K562 (cell line): ENCODE data around the gene BCAS3. TPM values are rescaled to one million over a fixed set of nuclear protein-coding genes. Genes with fewer than 3 reads are reported as not detected.

Experiments
- ATAC-seq: fragments of 200-7000 bp; cut with Tn5 transposase; 3 replicates; pipeline ENCODE4 v1.9.1; 2020; ENCODE audit warnings: moderate library complexity
- BruUV-seq: library from RNA; stranded (reverse); fragments of 400-500 nt; replicated peaks from 2 replicates; lab custom pipeline; 2021; lab: Mats Ljungman, UMichigan
- CTCF ChIA-PET: fragments of 300-600 bp; formaldehyde crosslinking; extraction: SDS; loops from one replicate; lab custom pipeline; 2021; ENCODE audit warnings: low intra/inter-chr PET ratio; lab: Yijun Ruan, JAX
- POLR2A ChIA-PET: fragments of 300-600, 350-650 bp; sonication (Branson Sonifier 250); formaldehyde crosslinking; extraction: SDS; loops from one replicate; lab custom pipeline; 2021; ENCODE audit warnings: antibody characterized with exemption, inconsistent platforms; lab: Yijun Ruan, JAX
- DNase-seq, 4 experiments: peaks; one replicate each; pipeline versions ENCODE4 v3.0.0 to v3.0.0-alpha.2; 2011 to 2018; ENCODE audit warnings: low spot score in 3 of 4, mixed read lengths in 3 of 4; ENCODE audit errors: extremely low read depth in 1 of 4
- FAIRE-seq: peaks from 2 replicates; lab custom pipeline; 2011; peaks lifted over from hg19 to GRCh38; lab: Jason Lieb, UNC
- H2AFZ ChIP-seq: 2 replicates; pipeline ENCODE4 v1.6.0; 2011; ENCODE audit warnings: low read depth, low read length, control low read depth, inconsistent platforms
- H3K27ac ChIP-seq: fragments of 200-600 bp; 3 replicates; pipeline ENCODE4 v1.8.0; 2011; ENCODE audit warnings: low read depth, mild to moderate bottlenecking, control low read depth, inconsistent platforms, low read length, moderate library complexity, mixed read lengths; ENCODE audit errors: extremely low read depth
- H3K27me3 ChIP-seq, 2 experiments: fragments of 300-600 bp in 1 of 2; 2 replicates in 1 of 2; 3 replicates in 1 of 2; pipeline versions ENCODE4 v1.6.0 to v1.8.0; 2011; ENCODE audit warnings: inconsistent platforms in 2 of 2, low read length in 2 of 2, mild to moderate bottlenecking in 1 of 2, mixed read lengths in 1 of 2, moderate library complexity in 1 of 2; ENCODE audit not compliant: control insufficient read depth in 2 of 2, insufficient read depth in 2 of 2
- H3K36me3 ChIP-seq: fragments of 300-600 bp; 3 replicates; pipeline ENCODE4 v1.8.0; 2011; ENCODE audit warnings: mild to moderate bottlenecking, low read length, inconsistent platforms; ENCODE audit not compliant: control insufficient read depth, insufficient read depth
- H3K4me1 ChIP-seq, 2 experiments: fragments of 200-600 bp in 1 of 2; replicated peaks in 1 of 2; 2 replicates in 1 of 2; 3 replicates in 1 of 2; pipeline versions ENCODE4 v1.5.1 to v1.8.0; 2011; ENCODE audit warnings: inconsistent platforms in 2 of 2, low read length in 2 of 2, mild to moderate bottlenecking in 1 of 2, mixed read lengths in 1 of 2, moderate library complexity in 1 of 2; ENCODE audit not compliant: control insufficient read depth in 2 of 2, insufficient read depth in 2 of 2
- H3K4me2 ChIP-seq: 2 replicates; pipeline ENCODE4 v1.6.1; 2011; ENCODE audit warnings: low read length, control low read depth, inconsistent platforms, mixed read lengths; ENCODE audit not compliant: insufficient read depth
- H3K4me3 ChIP-seq: fragments of 200-600 bp; sonication (generic), shearing (Covaris generic); 2 replicates; pipeline ENCODE4 v1.5.1; 2016; ENCODE audit warnings: control low read depth, inconsistent platforms
- H3K79me2 ChIP-seq: fragments of 200-600 bp; 3 replicates; pipeline ENCODE4 v1.8.0; 2011; ENCODE audit warnings: low read length, inconsistent platforms; ENCODE audit not compliant: control insufficient read depth, insufficient read depth
- H3K9ac ChIP-seq, 2 experiments: 2 replicates each; pipeline versions ENCODE4 v1.6.0 to v1.6.1; 2011; ENCODE audit warnings: low read depth in 2 of 2, low read length in 2 of 2, control low read depth in 1 of 2, inconsistent platforms in 1 of 2, mild to moderate bottlenecking in 1 of 2, mixed read lengths in 1 of 2; ENCODE audit not compliant: insufficient read depth in 1 of 2
- H3K9me1 ChIP-seq: one replicate; pipeline ENCODE4 v1.6.0; 2011; ENCODE audit warnings: inconsistent platforms, mild to moderate bottlenecking, low read length, moderate library complexity; ENCODE audit not compliant: control insufficient read depth, insufficient read depth
- H3K9me3 ChIP-seq: replicated peaks from 2 replicates; pipeline ENCODE4 v1.5.1; 2011; ENCODE audit warnings: low read depth, low read length, inconsistent platforms; ENCODE audit not compliant: control insufficient read depth, insufficient read depth
- H4K20me1 ChIP-seq: replicated peaks from 2 replicates; pipeline ENCODE4 v1.6.1; 2011; ENCODE audit warnings: low read length, inconsistent platforms, mixed read lengths; ENCODE audit not compliant: control insufficient read depth, insufficient read depth
- WGBS: fragments of 100-300 bp; shearing (Covaris generic); methylation state at CpG from one replicate; pipeline ENCODE4 v1.1.6; 2016; ENCODE audit warnings: low coverage, mixed read lengths; ENCODE audit not compliant: insufficient coverage; ENCODE audit errors: missing lambda C conversion rate; 5-methylcytosine and 5-hydroxymethylcytosine counted together
- in situ Hi-C: fragments of 300-500 bp; cut with MboI; formaldehyde crosslinking; loops from 4 replicates; pipeline ENCODE4 v1.15.0; 2018; ENCODE audit warnings: inconsistent platforms, mixed read lengths
- intact Hi-C: fragments of 100-400 bp; cut with micrococcal nuclease; formaldehyde crosslinking; loops from 2 replicates; pipeline ENCODE4 v1.14.2; 2022
- polyA plus RNA-seq, 8 experiments: library from polyadenylated mRNA; depleted of rRNA in 4 of 8; stranded (reverse) in 5 of 8; unstranded in 3 of 8; fragments of >200 nt; fragmentation: Nextera tagmentation in 2 of 8; fragmentation: Illumina TruSeq in 1 of 8; extraction: Ambion mirVana in 2 of 8; extraction: Trizol in 1 of 8; gene quantifications; 2 replicates each; pipeline versions ENCODE4 v1.2.1 to v1.2.3, GENCODE V29; 2011 to 2014; ENCODE audit warnings: inconsistent platforms in 1 of 8, missing spikeins in 1 of 8
- total RNA-seq, 7 experiments: library from RNA; depleted of rRNA in 6 of 7; stranded (reverse); fragments of >200 nt in 6 of 7; fragmentation: Illumina TruSeq in 2 of 7; extraction: Trizol in 2 of 7; gene quantifications; 2 replicates each; pipeline versions ENCODE4 v1.2.1 to v1.2.3, GENCODE V29; 2011 to 2021; ENCODE audit warnings: low replicate concordance in 1 of 7
- TF ChIP-seq, protein P1 (sequence below): fragments of 200-600 bp; sonication (generic); IDR thresholded peaks from one replicate; pipeline ENCODE4 v1.6.1; 2012; ENCODE audit warnings: mild to moderate bottlenecking, low read depth, low read length, inconsistent platforms
- TF ChIP-seq, protein P2 (sequence below), 3 experiments: fragments of 200-800 bp in 1 of 3; fragments of 250-450 bp in 1 of 3; fragments of 450-650 bp in 1 of 3; sonication (Bioruptor Pico) in 1 of 3; sonication (Bioruptor generic) in 1 of 3; formaldehyde crosslinking in 1 of 3; IDR thresholded peaks; 2 replicates each; pipeline versions ENCODE4 v1.6.1 to v1.8.0; 2016 to 2022; ENCODE audit warnings: mild to moderate bottlenecking in 2 of 3, missing genetic modification characterization in 2 of 3, missing compliant biosample characterization in 1 of 3, moderate library complexity in 1 of 3

The BCAS3 gene
- total and polyA plus RNA-seq, 9 of the 15 experiments (the other 6 are each of a cell fraction or from before 2014, with no cell fraction given) = 1.9 to 5.5 (median 3.5) TPM

DNA sequence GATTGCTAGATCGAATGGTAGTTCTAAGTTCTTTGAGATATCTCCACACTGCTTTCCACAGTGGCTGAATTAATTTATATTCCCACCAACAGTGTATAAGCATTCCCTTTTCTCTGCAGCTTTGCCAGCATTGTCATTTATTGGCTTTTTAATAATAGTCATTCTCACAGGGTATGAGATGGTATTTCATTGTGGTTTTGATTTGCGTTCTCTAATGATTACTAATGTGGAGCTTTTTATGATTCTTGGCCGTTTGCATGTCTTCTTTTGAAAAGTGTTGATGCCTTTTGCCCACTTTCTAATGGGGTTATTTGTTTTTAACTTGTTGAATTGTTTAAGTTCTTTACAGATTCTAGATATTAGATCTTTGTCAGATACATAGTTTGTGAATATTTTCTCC lies 36.5 kb upstream of the BCAS3 start:
- BruUV-seq = no TSS peak
- ATAC-seq (no peak), FAIRE-seq (no peak), DNase-seq (no peak)
- intact Hi-C loops (no loop called here), in situ Hi-C loops (loop anchor here (10.0 kb wide), 1 partner anchor 536 kb away; no protein-coding TSS in a partner anchor)
- Histone ChIP-seq H3K79me2 (peaks cover 18% of the 10 kb centered on the region; the same call in 2 of the 3 replicates), H3K9ac (no peak overlapping the region), H4K20me1 (no peaks in the 10 kb centered on the region), H3K4me2 (no peak overlapping the region), H3K27ac (no peak overlapping the region), H3K9me3 (no peaks in the 10 kb centered on the region), H2AFZ (no peak overlapping the region), H3K4me1 (no peaks in the 10 kb centered on the region), H3K4me3 (no peak overlapping the region), H3K27me3 (no peaks in the 10 kb centered on the region), H3K9me1 (no peaks in the 10 kb centered on the region), H3K36me3 (peaks cover 15% of the 10 kb centered on the region; the same call in 2 of the 3 replicates)
- TF ChIP-seq, protein P1, sequence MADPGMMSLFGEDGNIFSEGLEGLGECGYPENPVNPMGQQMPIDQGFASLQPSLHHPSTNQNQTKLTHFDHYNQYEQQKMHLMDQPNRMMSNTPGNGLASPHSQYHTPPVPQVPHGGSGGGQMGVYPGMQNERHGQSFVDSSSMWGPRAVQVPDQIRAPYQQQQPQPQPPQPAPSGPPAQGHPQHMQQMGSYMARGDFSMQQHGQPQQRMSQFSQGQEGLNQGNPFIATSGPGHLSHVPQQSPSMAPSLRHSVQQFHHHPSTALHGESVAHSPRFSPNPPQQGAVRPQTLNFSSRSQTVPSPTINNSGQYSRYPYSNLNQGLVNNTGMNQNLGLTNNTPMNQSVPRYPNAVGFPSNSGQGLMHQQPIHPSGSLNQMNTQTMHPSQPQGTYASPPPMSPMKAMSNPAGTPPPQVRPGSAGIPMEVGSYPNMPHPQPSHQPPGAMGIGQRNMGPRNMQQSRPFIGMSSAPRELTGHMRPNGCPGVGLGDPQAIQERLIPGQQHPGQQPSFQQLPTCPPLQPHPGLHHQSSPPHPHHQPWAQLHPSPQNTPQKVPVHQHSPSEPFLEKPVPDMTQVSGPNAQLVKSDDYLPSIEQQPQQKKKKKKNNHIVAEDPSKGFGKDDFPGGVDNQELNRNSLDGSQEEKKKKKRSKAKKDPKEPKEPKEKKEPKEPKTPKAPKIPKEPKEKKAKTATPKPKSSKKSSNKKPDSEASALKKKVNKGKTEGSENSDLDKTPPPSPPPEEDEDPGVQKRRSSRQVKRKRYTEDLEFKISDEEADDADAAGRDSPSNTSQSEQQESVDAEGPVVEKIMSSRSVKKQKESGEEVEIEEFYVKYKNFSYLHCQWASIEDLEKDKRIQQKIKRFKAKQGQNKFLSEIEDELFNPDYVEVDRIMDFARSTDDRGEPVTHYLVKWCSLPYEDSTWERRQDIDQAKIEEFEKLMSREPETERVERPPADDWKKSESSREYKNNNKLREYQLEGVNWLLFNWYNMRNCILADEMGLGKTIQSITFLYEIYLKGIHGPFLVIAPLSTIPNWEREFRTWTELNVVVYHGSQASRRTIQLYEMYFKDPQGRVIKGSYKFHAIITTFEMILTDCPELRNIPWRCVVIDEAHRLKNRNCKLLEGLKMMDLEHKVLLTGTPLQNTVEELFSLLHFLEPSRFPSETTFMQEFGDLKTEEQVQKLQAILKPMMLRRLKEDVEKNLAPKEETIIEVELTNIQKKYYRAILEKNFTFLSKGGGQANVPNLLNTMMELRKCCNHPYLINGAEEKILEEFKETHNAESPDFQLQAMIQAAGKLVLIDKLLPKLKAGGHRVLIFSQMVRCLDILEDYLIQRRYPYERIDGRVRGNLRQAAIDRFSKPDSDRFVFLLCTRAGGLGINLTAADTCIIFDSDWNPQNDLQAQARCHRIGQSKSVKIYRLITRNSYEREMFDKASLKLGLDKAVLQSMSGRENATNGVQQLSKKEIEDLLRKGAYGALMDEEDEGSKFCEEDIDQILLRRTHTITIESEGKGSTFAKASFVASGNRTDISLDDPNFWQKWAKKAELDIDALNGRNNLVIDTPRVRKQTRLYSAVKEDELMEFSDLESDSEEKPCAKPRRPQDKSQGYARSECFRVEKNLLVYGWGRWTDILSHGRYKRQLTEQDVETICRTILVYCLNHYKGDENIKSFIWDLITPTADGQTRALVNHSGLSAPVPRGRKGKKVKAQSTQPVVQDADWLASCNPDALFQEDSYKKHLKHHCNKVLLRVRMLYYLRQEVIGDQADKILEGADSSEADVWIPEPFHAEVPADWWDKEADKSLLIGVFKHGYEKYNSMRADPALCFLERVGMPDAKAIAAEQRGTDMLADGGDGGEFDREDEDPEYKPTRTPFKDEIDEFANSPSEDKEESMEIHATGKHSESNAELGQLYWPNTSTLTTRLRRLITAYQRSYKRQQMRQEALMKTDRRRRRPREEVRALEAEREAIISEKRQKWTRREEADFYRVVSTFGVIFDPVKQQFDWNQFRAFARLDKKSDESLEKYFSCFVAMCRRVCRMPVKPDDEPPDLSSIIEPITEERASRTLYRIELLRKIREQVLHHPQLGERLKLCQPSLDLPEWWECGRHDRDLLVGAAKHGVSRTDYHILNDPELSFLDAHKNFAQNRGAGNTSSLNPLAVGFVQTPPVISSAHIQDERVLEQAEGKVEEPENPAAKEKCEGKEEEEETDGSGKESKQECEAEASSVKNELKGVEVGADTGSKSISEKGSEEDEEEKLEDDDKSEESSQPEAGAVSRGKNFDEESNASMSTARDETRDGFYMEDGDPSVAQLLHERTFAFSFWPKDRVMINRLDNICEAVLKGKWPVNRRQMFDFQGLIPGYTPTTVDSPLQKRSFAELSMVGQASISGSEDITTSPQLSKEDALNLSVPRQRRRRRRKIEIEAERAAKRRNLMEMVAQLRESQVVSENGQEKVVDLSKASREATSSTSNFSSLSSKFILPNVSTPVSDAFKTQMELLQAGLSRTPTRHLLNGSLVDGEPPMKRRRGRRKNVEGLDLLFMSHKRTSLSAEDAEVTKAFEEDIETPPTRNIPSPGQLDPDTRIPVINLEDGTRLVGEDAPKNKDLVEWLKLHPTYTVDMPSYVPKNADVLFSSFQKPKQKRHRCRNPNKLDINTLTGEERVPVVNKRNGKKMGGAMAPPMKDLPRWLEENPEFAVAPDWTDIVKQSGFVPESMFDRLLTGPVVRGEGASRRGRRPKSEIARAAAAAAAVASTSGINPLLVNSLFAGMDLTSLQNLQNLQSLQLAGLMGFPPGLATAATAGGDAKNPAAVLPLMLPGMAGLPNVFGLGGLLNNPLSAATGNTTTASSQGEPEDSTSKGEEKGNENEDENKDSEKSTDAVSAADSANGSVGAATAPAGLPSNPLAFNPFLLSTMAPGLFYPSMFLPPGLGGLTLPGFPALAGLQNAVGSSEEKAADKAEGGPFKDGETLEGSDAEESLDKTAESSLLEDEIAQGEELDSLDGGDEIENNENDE = no peak
- TF ChIP-seq, protein P2, sequence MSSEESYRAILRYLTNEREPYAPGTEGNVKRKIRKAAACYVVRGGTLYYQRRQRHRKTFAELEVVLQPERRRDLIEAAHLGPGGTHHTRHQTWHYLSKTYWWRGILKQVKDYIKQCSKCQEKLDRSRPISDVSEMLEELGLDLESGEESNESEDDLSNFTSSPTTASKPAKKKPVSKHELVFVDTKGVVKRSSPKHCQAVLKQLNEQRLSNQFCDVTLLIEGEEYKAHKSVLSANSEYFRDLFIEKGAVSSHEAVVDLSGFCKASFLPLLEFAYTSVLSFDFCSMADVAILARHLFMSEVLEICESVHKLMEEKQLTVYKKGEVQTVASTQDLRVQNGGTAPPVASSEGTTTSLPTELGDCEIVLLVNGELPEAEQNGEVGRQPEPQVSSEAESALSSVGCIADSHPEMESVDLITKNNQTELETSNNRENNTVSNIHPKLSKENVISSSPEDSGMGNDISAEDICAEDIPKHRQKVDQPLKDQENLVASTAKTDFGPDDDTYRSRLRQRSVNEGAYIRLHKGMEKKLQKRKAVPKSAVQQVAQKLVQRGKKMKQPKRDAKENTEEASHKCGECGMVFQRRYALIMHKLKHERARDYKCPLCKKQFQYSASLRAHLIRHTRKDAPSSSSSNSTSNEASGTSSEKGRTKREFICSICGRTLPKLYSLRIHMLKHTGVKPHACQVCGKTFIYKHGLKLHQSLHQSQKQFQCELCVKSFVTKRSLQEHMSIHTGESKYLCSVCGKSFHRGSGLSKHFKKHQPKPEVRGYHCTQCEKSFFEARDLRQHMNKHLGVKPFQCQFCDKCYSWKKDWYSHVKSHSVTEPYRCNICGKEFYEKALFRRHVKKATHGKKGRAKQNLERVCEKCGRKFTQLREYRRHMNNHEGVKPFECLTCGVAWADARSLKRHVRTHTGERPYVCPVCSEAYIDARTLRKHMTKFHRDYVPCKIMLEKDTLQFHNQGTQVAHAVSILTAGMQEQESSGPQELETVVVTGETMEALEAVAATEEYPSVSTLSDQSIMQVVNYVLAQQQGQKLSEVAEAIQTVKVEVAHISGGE (CRISPR knock-in tag; IDR thresholded peaks at IDR 0.05) = peak in 1 of 3 experiments; percentile 50; a peak in 2 of 6 replicates
- WGBS = 100% methylated on average over 3 of the region's 3 CpGs
- CTCF ChIA-PET = interaction anchor here (0.6 to 1.1 kb wide), 2 partner anchors 34 to 410 kb away, joined by 3 read pairs; no protein-coding TSS in a partner anchor
- POLR2A ChIA-PET = no interaction called here
